IPS-11a (cell line): ENCODE data around the gene CD22.
"Not testable (repeated sequence)": the region's sequence is repeated elsewhere in the genome, so short reads cannot be mapped to it uniquely, and the experiment has no call there.

ENCODE experiments used
- H3K4me3 ChIP-seq: one replicate; pipeline ENCODE4 v1.5.1; 2013; ENCODE audit warnings: low read depth, low read length, control low read depth

CD22 gene

DNA sequence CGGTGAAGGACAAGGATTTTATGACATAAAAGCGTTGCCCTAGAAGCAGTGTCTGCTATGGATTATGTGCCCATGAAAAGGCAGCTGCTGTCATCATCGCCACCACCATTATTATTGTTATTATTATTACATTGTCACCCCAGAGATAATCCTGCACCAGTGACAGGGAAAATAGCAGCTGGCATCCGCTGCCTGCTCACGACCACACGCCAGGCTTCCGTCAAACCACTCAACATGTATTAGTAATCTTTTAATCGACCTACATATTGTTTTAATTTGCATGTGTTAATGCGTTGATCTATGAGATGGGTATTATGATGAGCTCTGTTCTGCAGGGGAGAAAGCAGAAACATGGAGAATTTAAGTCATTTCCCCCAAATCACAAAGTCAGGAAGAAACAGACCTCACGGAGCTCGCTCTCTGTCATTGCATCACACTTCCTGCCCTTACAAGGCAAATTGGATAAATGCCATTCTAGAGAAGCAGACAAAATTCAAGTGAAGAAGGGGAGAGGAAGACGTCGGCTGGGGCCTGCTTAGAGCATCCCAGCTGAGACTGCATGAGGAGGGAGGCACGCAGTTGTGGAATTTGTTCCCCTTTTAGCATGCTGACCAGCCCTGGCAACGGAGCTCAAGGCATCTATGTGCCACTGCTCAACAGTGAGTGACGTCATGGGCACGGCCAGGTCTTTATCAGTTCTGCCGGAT, 29.0 kb downstream of the CD22 start, which contains the start of gene FFAR3:
TSS of gene FFAR3 (plus strand) at position 594 of the 707 bp plus-strand sequence. CDS start 431 bp downstream, outside the sequence.
- H3K4me3 ChIP-seq = no peak within 1 kb of the TSS

- not testable (repeated sequence) for H3K4me3 ChIP-seq
These were observed 29.8 kb downstream of the CD22 start for GRCh38 chr19:35358834-35359233.

DNA sequence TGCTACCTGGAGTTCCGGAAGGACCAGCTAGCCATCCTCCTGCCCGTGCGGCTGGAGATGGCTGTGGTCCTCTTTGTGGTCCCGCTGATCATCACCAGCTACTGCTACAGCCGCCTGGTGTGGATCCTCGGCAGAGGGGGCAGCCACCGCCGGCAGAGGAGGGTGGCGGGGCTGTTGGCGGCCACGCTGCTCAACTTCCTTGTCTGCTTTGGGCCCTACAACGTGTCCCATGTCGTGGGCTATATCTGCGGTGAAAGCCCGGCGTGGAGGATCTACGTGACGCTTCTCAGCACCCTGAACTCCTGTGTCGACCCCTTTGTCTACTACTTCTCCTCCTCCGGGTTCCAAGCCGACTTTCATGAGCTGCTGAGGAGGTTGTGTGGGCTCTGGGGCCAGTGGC, 30.4 kb downstream of the CD22 start:
- not testable (repeated sequence) for H3K4me3 ChIP-seq

DNA sequence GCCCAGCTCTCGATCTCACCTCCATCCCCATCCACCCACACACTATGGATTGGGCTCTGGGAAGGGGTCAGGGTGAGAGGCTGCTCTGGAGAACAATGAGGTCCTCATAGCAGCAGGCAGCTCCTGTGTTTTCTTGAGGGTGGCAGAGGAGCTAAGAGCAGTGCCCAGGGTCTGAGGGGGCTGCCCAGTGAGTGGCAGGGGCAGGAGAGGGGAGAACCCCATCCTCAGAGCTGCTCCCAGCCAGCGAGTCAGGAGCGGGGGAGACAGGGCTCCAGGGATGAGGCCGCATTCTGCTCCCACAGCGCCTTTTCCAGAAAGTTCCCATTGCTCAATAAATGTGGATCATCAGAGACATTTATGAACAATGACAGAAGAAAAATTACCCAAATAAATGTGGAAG, 31.1 kb downstream of the CD22 start:
- not testable (repeated sequence) for H3K4me3 ChIP-seq

DNA sequence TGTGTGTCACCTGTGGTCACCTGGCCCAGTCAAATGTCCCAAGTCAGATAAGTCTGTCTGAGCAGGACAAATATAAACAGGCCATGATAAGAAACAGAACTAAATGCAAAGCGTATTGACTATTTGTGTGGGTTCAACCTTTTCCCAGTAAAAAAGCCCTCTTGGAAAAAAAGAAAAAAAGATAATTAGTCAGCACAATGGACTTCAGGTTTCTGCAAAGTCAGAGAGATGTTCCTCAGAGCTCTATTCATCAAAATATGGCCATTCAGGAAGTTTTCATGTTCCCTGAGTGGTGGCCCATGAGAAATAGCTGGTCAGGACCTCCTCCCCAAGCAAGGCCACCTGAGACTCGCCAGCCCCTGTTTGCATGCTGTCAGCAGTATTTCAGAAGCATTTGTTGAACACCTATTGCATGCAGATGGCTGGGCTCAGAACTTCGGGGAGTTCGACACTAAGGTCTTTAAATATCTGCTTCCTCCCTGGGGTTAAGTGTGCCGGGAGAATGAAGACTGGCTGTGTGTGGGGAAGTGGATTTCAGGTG, 32.0 kb downstream of the CD22 start:
- H3K4me3 ChIP-seq = no peak overlapping the region

- no peak overlapping the region for H3K4me3 ChIP-seq
These were observed 33.4 kb downstream of the CD22 start for GRCh38 chr19:35362261-35363000.

GRCh38 chr19:35363001-35363590, 34.1 kb downstream of the CD22 start:
- no peak overlapping the region for H3K4me3 ChIP-seq

- H3K4me3 ChIP-seq = no peak overlapping the region
These were observed 34.9 kb downstream of the CD22 start for GRCh38 chr19:35363711-35364425.

- H3K4me3 ChIP-seq = no peak overlapping the region
These were observed 36.3 kb downstream of the CD22 start for GRCh38 chr19:35365303-35365702.

DNA sequence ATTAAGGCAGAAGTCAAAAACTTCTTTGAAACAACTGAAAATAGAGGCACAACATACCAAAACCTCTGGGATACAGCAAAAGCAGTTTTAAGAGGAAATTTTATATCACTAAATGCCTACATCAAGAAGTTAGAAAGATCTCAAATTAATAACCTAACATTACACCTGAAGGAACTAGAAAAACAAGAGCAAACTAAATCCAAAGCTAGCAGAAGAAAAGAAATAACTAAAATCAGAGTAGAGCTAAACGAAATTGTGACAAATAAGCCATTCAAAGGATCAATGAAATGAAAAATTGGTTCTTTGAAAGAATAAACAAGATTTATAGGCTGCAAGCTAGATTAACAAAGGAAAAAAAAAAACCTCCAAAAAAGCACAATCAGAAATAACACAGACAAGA, 39.4 kb downstream of the CD22 start:
- no peak overlapping the region for H3K4me3 ChIP-seq

DNA sequence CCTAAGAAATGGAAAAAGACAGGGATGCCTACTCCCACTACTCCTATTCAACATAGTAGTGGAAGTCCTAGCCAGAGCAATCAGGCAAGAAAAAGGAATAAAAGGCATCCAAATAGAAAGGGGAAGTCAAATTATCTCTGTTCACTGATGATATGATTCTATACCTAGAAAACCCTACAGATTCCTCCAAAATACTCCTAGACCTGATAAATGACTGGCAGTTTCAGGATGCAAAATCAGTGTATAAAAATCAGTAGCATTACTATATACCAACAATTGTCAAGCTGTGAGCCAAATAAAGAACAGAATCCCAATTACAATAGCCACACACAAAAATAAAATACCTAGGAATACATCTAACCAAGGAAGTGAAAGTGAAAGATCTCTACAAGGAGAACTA, 40.5 kb downstream of the CD22 start:
- H3K4me3 ChIP-seq = no peak overlapping the region

DNA sequence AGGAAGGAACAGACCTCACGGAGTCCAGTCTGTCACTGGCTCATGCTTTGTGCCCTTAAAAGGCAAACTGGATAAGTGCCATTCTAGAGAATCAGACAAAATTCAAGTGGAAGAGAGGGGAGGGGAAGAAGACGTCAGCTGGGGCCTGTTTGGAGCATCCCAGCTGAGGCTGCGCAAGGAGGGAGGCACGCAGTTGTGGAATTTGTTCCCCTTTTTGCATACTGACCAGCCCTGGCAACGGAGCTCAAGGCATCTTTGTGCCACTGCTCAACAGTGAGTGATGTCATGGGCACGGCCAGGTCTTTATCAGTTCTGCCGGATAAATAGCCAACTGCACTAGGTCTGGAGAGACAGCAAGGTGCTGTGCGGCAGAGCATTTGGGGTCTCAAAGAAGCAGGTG, 41.7 kb downstream of the CD22 start, which contains the start of gene GPR42:
TSS of gene GPR42 (plus strand) at position 347 of the 400 bp plus-strand sequence. CDS start 292 bp downstream, outside the sequence.
- no peak within 1 kb of the TSS for H3K4me3 ChIP-seq

GRCh38 chr19:35373492-35373891, 44.5 kb downstream of the CD22 start:
- no peak overlapping the region for H3K4me3 ChIP-seq

GRCh38 chr19:35374031-35374430, 45.0 kb downstream of the CD22 start:
- H3K4me3 ChIP-seq = not testable (repeated sequence)

GRCh38 chr19:35375505-35376307, 46.7 kb downstream of the CD22 start:
- H3K4me3 ChIP-seq = no peak overlapping the region

GRCh38 chr19:35377656-35378055, 48.7 kb downstream of the CD22 start:
- no peak overlapping the region for H3K4me3 ChIP-seq

- no peak overlapping the region for H3K4me3 ChIP-seq
These were observed 49.4 kb downstream of the CD22 start for GRCh38 chr19:35378356-35378755.

- not testable (repeated sequence) for H3K4me3 ChIP-seq
These were observed 50.6 kb downstream of the CD22 start for GRCh38 chr19:35379545-35379944.

- H3K4me3 ChIP-seq = no peak overlapping the region
These were observed 51.0 kb downstream of the CD22 start for GRCh38 chr19:35379992-35380391.

GRCh38 chr19:35380450-35381124, 51.6 kb downstream of the CD22 start:
- no peak overlapping the region for H3K4me3 ChIP-seq
